SKM-1 treated with dmso at 0.1 percent for 144 hours (cell line): ENCODE results near the gene FANCB.

Source experiments
- DNase-seq: peaks from one replicate; lab custom pipeline; 2025; ENCODE audit not compliant: unreplicated experiment; lab: John Stamatoyannopoulos, UW

The FANCB gene

DNA sequence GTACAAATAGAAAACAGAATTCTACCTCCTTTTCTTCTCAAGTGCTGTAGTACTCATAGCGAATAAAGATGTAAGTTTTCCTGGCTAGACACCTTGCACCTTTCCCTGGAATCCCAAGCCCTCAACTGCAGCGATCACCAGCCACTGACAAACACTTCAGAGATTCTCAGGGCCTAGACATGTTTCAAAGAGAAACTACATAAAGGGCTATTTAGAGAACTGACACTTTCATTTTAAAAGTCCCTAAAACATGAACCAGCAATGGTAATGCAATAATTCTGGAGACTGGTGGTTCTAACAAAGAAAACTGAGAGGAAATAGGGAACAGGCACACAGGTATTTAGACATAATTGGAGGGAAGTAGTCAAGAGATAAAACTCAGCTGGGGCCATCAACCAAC is 35.7 kb downstream of the FANCB start:
- DNase-seq = no peak

- DNase-seq = no peak
These were observed 40.3 kb downstream of the FANCB start for GRCh38 chrX:14832586-14832985.

- DNase-seq = no peak
These were observed 40.7 kb downstream of the FANCB start for GRCh38 chrX:14832151-14832550.

- no peak for DNase-seq
These were observed 43.2 kb downstream of the FANCB start for GRCh38 chrX:14829643-14830042.

GRCh38 chrX:14826319-14826718 is 46.5 kb downstream of the FANCB start:
- DNase-seq = no peak

DNA sequence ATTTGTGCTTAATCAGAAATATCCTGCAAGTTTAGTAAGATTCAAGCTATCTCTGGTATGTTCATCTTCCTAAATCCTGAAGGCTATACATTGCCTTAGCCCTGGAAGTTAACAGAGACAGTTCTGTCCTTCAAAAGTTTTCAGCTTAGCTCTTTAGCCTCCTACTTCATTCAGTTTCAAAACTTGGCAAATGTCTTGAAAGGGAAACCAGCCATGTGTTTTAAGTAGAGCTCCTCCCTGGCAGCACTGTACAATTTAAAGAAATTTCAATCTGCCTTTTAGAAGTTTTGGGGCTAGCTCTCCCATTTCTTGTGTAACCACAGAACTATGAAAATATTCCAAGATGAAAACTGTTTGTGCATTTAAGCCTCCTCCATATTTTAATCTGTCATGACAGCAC is 47.0 kb downstream of the FANCB start:
- no peak for DNase-seq

GRCh38 chrX:14819769-14820168 is 53.1 kb downstream of the FANCB start:
- DNase-seq = no peak

DNA sequence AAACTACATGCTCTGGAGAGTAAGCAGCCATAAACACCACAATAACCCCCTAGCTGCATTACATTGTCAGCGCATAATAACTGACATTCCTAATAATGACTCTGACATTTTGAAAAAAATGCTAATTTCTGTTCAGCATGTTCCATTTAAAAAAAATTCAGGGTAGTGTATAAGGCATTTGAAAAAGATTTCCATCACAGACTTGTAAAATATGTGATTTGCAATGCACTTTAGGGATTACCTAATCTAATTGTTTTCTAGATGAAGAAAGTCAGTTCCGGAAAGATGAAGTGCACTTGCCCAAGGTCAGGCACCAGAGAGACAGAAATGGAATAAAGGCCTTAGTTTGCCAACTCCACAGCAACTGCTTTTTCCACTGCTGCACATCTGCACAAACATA is 55.3 kb downstream of the FANCB start:
- no peak for DNase-seq

GRCh38 chrX:14802943-14803710 is 69.7 kb downstream of the FANCB start:
- DNase-seq = no peak

DNA sequence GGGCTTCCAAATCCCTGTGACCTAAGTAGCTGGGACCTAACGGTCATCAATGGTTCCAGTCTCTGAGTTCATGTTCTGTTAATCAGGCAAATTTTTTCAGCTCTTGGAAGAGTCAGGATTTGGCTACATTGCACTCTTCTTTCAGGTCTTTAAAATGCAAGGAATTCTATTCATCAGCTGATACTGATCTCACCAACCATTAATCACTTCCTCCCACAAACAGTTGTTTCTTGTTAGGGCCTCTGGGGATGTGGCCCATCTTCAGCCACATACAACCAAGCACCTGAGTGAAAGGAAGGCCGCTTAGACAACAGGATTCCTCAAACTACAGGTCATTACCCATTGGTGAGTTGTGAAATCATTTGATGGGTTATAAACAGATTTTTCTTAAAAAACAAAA is 71.7 kb downstream of the FANCB start:
- no peak for DNase-seq

DNA sequence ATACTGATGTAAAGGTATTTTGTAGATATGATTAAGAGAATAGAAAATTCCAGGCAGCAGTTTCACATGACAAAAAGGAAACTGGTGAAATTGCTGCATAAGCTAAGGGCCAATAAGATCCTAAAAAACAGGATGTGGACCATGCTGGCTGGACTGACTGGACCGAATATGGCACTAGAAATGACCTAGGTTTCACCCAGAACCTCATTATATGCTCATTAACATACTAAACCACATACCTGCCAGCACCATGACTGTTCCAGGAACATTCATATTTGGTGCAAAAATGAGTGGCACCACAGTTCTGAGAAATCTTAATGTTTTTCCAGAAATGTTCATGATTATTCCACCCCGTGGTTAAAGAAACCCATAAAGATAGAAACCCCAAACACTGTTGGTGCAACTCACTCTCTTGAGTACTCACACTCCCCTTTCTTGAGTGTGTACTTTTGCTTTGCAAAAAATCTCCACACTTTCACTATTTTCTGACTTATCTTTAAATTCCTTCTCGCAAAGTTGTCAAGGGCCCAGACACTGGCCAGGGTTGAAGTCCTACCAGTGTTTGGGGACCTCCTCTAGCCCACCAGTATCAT is 74.0 kb downstream of the FANCB start:
- no peak for DNase-seq
